Mucosa of descending colon (tissue), 3 donors: Measurements from ENCODE around the gene MAPK11. TPM values are rescaled to one million over a fixed set of nuclear protein-coding genes. Genes with fewer than 3 reads are reported as not detected.

Source experiments
- ATAC-seq: fragments of 200-7000 bp; cut with Tn5 transposase; one replicate; pipeline ENCODE4 v1.9.1; 2020; ENCODE audit warnings: mild to moderate bottlenecking, moderate library complexity
- DNase-seq, 3 donors: peaks; one replicate each; pipeline ENCODE4 v3.0.0-alpha.2; 2020
- H3K36me3 ChIP-seq: fragments of 200-600 bp; one replicate; pipeline ENCODE4 v1.8.0; 2021; ENCODE audit warnings: low read depth, mild to moderate bottlenecking
- H3K4me1 ChIP-seq: fragments of 200-600 bp; one replicate; pipeline ENCODE4 v1.8.0; 2021; ENCODE audit warnings: low read depth, mild to moderate bottlenecking
- H3K4me3 ChIP-seq: fragments of 200-600 bp; one replicate; pipeline ENCODE4 v1.8.0; 2021; ENCODE audit warnings: mild to moderate bottlenecking
- H3K9me3 ChIP-seq: fragments of 200-600 bp; one replicate; pipeline ENCODE4 v1.8.0; 2021; ENCODE audit warnings: mild to moderate bottlenecking
- intact Hi-C, 2 donors: fragments of 100-400 bp; cut with DNase I in 1 of 2; cut with micrococcal nuclease in 1 of 2; formaldehyde crosslinking; loops; one replicate each; pipeline versions ENCODE4 v1.11.0 to v1.11.1; 2022; cut with DNase I, micrococcal nuclease
- total RNA-seq, 3 donors: library from RNA; stranded (reverse); fragmentation: NEBNext Ultra II Directional in 2 of 3; extraction: Animal tissue kit (Norgen Biotek cat#: 25700) in 2 of 3; gene quantifications; one replicate each; pipeline versions ENCODE4 v1.2.1 to v1.2.4, GENCODE V29; 2021 to 2023
- TF ChIP-seq, protein P1 (sequence below): fragments of 200-600 bp; IDR thresholded peaks from one replicate; pipeline ENCODE4 v1.8.0; 2022; ENCODE audit warnings: antibody characterized with exemption, mild to moderate bottlenecking
- donor health status: DM: no; HTN: no; CAD: no; lungs with moderate emphysema.
- donor health status: DM: no; HTN: no; CAD: no.
- donor health status: DM: no; HTN: yes; CAD: no.

The MAPK11 gene
- total RNA-seq, 3 donors from 2014 or later: 1.8 to 4.3 (median 3.2) TPM

- no peaks in the 10 kb centered on the region for H3K9me3 ChIP-seq
- ATAC-seq: no peak
- intact Hi-C loops: no loop called here
- no peak overlapping the region for H3K4me3 ChIP-seq
- H3K4me1 ChIP-seq: no peaks in the 10 kb centered on the region
- TF ChIP-seq, protein P1, sequence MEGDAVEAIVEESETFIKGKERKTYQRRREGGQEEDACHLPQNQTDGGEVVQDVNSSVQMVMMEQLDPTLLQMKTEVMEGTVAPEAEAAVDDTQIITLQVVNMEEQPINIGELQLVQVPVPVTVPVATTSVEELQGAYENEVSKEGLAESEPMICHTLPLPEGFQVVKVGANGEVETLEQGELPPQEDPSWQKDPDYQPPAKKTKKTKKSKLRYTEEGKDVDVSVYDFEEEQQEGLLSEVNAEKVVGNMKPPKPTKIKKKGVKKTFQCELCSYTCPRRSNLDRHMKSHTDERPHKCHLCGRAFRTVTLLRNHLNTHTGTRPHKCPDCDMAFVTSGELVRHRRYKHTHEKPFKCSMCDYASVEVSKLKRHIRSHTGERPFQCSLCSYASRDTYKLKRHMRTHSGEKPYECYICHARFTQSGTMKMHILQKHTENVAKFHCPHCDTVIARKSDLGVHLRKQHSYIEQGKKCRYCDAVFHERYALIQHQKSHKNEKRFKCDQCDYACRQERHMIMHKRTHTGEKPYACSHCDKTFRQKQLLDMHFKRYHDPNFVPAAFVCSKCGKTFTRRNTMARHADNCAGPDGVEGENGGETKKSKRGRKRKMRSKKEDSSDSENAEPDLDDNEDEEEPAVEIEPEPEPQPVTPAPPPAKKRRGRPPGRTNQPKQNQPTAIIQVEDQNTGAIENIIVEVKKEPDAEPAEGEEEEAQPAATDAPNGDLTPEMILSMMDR: no peak
- peaks cover 5% of the 10 kb centered on the region for H3K36me3 ChIP-seq
- no peak for DNase-seq
Observed at GRCh38 chr22:50222508-50222907, 47.7 kb downstream of the MAPK11 start.

GRCh38 chr22:50221410-50222300 lies 48.5 kb downstream of the MAPK11 start:
- no peak for ATAC-seq
- H3K9me3 ChIP-seq: no peaks in the 10 kb centered on the region
- no peak for DNase-seq
- intact Hi-C loops: no loop called here
- H3K4me1 ChIP-seq: no peaks in the 10 kb centered on the region
- no peak overlapping the region for H3K4me3 ChIP-seq
- H3K36me3 ChIP-seq: peaks cover 14% of the 10 kb centered on the region
- TF ChIP-seq, protein P1: no peak

- H3K4me1 ChIP-seq: no peaks in the 10 kb centered on the region
- DNase-seq (no peak), ATAC-seq (no peak)
- no peaks in the 10 kb centered on the region for H3K9me3 ChIP-seq
- intact Hi-C loops: no loop called here
- TF ChIP-seq, protein P1: no peak
- no peak overlapping the region for H3K4me3 ChIP-seq
- peaks cover 22% of the 10 kb centered on the region for H3K36me3 ChIP-seq
Observed at GRCh38 chr22:50220603-50221409, 49.4 kb downstream of the MAPK11 start.

DNA sequence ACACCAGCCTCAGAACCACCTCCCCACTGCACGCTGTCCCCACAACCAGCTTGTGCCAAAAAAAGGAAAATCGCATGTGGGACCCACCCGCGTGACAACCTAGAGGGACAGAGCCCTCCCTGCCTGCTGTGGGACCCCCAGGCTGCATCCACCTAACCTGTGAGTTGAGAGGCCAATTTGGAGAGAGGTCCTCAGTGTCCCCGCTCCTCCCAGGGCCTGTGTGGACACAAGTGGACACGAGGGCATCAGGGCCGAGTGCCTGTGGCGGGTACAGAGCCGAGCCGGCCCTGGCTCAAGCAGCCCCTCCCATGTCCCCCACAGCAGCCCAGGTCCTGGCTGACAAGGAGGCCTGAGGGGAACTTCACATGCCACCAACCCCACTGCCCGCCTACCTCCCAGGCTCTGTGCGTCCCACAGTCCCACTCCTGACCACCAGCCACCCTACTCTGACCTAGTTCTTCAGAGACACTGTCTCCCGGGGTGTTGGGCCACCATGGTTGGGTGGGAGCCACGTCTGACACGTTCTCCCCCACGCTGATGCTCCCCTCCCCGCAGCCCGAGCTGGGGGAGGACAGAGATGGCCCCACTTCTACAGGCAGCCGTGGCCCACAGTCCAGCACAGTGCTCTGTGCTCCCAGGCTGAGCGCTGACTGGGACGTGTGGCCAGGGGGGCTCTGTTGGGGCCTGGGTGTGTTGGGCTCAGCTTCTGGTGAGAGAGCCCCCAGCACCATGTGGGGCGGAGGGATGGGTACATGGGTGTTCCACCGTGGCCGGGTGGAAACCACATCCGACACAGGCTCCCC lies 50.2 kb downstream of the MAPK11 start:
- no peak overlapping the region for H3K4me3 ChIP-seq
- no peak for ATAC-seq
- DNase-seq: no peak
- H3K36me3 ChIP-seq: peaks cover 22% of the 10 kb centered on the region
- TF ChIP-seq, protein P1: no peak
- H3K9me3 ChIP-seq: no peaks in the 10 kb centered on the region
- intact Hi-C loops: no loop called here
- no peaks in the 10 kb centered on the region for H3K4me1 ChIP-seq

DNA sequence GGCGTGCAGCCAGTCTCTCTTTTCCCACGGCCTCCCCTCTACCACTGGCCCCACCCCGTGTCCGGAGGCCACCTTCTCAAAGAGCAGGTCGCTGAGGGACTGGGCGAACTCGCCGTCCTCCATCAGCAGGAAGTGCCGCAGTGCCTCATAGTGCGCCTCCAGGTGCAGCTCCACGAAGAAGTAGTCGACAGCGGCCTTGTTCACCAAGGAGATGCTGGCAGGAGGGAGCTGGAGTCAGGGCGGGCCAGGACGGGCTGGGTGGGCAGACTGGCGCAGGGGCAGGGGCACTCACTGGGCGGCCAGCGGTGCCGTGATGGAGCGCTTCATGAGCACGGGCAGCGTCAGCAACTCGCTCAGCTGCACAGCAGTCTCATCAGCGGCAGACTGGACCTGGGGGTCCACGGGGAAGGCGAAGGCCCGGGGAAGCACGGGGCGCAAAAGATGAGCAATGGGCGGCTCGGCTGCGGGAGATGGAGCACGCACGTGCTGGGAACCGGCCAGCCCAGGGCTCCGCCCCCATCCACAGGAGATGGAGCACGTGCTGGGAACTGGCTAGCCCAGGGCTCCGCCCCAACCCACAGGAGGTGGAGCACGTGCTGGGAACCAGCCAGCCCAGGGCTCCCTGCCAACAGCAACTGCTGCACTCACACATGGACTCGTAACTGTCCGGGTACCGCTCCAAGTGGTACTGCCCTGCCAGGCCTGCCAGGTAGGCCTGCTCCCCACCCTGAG lies 51.0 kb downstream of the MAPK11 start:
- TF ChIP-seq, protein P1: no peak
- intact Hi-C loops: no loop called here
- ATAC-seq: peak; percentile 92
- peak; percentile 89 to 94 (median 91) for DNase-seq
- H3K9me3 ChIP-seq: no peaks in the 10 kb centered on the region
- H3K4me1 ChIP-seq: no peaks in the 10 kb centered on the region
- H3K4me3 ChIP-seq: no peak overlapping the region
- H3K36me3 ChIP-seq: peaks cover 22% of the 10 kb centered on the region
